Measurements from ENCODE around the gene PTPN2.

PTPN2 gene

GRCh38 chr18:12751891-12752290 lies 132.1 kb downstream of the PTPN2 start:
- no peak for DNase-seq (ENCODE audit: low read depth)
- no peak for TF ChIP-seq CTCF (conservative IDR thresholded peaks at IDR 0.05; ENCODE audit: control insufficient read depth, insufficient read depth, low read depth, low read length)
- no peak overlapping the region for H3K4me3 ChIP-seq (ENCODE audit: control insufficient read depth, low read depth, low read length)

GRCh38 chr18:12751503-12751884 lies 132.5 kb downstream of the PTPN2 start:
- no peak for DNase-seq (ENCODE audit: low read depth)
- no peak for TF ChIP-seq CTCF (conservative IDR thresholded peaks at IDR 0.05; ENCODE audit: control insufficient read depth, insufficient read depth, low read depth, low read length)
- no peak overlapping the region for H3K4me3 ChIP-seq (ENCODE audit: control insufficient read depth, low read depth, low read length)

- TF ChIP-seq CTCF (conservative IDR thresholded peaks at IDR 0.05; ENCODE audit: control insufficient read depth, insufficient read depth, low read depth, low read length) = no peak
- DNase-seq (ENCODE audit: low read depth) = no peak
- no peak overlapping the region for H3K4me3 ChIP-seq (ENCODE audit: control insufficient read depth, low read depth, low read length)
These were observed 133.1 kb downstream of the PTPN2 start for GRCh38 chr18:12750715-12751502.

- H3K4me3 ChIP-seq (ENCODE audit: control insufficient read depth, low read depth, low read length) = no peak overlapping the region
- peak; percentile 29 for DNase-seq (ENCODE audit: low read depth)
- TF ChIP-seq CTCF (conservative IDR thresholded peaks at IDR 0.05; ENCODE audit: control insufficient read depth, insufficient read depth, low read depth, low read length) = no peak
These were observed 133.8 kb downstream of the PTPN2 start for GRCh38 chr18:12750076-12750714.

- H3K4me3 ChIP-seq (ENCODE audit: control insufficient read depth, low read depth, low read length) = no peak overlapping the region
- no peak for DNase-seq (ENCODE audit: low read depth)
- no peak for TF ChIP-seq CTCF (conservative IDR thresholded peaks at IDR 0.05; ENCODE audit: control insufficient read depth, insufficient read depth, low read depth, low read length)
These were observed 134.9 kb downstream of the PTPN2 start for GRCh38 chr18:12749121-12749520.

GRCh38 chr18:12748671-12749070 lies 135.4 kb downstream of the PTPN2 start:
- H3K4me3 ChIP-seq (ENCODE audit: control insufficient read depth, low read depth, low read length) = no peak overlapping the region
- no peak for TF ChIP-seq CTCF (conservative IDR thresholded peaks at IDR 0.05; ENCODE audit: control insufficient read depth, insufficient read depth, low read depth, low read length)
- DNase-seq (ENCODE audit: low read depth) = no peak

Measured in fibroblast of mammary gland (primary cell).